GM12873 (cell line): Measurements from ENCODE around the gene KCNQ1OT1.

Experiments
- TF ChIP-seq, protein P1 (sequence below): IDR thresholded peaks from 2 replicates; pipeline ENCODE4 v1.5.1; 2012; ENCODE audit warnings: low read depth, mild to moderate bottlenecking, moderate library complexity, low read length, control low read depth; ENCODE audit not compliant: insufficient read depth; ENCODE audit errors: missing control alignments

KCNQ1OT1 gene

DNA sequence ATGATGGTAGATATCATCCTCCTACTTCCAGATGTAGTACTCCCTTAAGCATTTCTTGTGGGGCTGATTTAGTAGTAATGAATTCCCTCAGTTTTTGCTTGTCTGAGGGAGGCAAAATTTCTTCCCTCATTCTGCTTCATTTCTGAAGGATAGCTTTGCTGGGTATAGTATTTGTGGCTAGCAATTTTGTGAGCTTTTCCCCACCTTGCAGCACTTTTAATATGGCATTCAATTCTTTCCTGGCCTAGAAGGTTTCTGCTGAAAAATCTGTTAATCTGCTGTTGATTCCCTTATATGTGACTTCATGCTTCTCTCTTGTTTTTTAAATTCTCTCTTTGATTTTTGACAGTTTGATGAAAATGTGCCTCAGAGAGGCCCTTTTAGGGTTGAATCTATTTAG, 50.4 kb downstream of the KCNQ1OT1 start:
- TF ChIP-seq, protein P1, sequence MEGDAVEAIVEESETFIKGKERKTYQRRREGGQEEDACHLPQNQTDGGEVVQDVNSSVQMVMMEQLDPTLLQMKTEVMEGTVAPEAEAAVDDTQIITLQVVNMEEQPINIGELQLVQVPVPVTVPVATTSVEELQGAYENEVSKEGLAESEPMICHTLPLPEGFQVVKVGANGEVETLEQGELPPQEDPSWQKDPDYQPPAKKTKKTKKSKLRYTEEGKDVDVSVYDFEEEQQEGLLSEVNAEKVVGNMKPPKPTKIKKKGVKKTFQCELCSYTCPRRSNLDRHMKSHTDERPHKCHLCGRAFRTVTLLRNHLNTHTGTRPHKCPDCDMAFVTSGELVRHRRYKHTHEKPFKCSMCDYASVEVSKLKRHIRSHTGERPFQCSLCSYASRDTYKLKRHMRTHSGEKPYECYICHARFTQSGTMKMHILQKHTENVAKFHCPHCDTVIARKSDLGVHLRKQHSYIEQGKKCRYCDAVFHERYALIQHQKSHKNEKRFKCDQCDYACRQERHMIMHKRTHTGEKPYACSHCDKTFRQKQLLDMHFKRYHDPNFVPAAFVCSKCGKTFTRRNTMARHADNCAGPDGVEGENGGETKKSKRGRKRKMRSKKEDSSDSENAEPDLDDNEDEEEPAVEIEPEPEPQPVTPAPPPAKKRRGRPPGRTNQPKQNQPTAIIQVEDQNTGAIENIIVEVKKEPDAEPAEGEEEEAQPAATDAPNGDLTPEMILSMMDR: no peak

DNA sequence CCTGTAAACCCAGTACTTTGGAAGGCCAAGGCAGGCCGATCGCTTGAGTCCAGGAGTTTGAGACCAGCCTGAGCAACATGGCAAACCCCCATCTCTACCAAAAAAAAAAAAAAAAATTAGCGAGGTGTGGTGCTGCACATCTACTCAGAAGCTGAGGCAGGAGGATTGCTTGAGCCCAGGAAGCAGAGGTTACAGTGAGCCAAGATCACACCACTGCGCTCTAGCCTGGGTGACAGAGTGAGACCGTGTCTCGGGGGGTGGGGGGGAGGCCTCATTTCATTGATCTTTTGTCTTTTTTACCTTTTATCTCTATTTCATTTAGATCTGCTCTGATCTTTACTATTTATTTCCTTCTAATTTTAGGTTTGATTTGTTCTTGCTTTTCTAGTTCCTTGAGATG, 51.8 kb downstream of the KCNQ1OT1 start:
- TF ChIP-seq, protein P1: no peak

DNA sequence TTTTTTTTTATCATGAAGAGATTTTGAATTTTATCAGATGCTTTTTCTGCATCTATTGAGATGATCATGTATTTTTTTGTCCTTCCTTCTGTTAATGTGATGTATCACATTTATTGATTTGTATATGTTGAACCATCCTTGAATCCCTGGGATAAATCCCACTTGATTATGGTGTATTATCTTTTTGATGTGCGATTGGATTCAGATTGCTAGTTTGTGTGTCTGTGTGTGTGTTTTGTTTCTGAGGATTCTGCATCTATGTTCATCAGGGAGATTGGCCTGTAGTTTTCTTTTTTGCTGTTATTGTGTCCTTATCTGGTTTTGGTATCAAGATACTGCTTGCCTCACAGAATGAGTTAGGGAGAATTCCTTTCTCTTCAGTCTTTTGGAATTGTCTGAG, 52.6 kb downstream of the KCNQ1OT1 start:
- TF ChIP-seq, protein P1: no peak

DNA sequence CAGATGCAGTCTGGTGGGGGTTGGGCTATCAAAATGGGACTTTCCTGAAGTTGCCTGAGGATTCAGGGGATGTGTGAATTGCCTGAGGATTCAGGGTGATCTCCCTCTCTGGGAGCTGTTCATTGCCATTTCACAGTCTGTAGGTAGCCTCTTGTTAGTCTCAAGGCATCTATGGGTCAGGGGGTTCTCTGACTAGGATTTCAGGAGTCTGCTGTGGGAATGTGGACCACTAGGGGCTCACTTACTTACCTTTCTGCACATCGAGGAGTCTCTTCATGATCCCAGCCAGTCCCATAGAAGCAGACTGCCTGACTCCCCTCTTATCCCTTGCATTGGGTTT, 54.0 kb downstream of the KCNQ1OT1 start:
- TF ChIP-seq, protein P1: no peak

DNA sequence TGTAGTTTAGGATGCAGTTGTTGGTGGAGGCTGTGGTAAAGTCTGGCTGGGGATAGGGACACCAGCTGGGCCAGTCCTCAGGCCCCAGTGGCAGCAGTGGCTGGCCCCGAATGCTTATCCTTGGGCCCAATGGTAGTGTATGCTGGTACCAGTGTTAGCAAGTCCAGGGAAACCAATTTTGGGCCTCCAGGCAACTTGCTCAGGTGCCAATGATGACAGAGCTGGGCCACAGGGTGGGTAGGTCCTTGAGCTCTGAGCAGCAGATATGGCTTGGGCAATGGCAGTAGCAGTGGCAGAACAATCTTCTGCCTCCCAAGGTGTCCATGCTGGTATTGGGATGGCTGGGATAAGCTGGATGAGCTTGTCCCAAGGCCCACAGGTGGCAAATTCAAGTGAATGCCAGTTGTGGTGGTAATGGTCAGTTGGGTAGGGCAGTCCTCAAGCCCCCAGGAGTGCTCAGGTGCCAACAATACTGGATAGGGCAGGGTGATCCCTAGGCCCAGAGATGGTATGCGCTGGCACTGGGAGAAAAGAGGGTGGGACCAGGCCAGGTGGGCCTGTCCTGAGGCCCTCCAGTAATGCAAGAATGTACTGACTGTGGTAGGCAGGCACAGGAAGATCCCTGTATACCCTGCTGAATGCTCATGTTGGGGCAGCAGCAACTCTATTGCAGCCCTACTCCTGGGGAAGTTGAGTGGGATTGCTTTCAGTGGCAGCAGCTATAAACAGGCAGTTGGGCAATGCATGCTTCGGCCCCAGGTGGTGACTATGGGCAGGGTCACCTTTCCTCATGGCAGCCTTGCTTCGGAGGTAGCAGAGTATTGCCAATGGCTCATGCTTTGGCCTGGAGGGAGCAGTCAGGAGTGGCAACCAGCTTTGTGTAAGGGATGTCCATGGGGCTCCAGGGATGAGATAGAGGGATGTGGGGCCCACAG, 54.7 kb downstream of the KCNQ1OT1 start:
- TF ChIP-seq, protein P1: no peak

DNA sequence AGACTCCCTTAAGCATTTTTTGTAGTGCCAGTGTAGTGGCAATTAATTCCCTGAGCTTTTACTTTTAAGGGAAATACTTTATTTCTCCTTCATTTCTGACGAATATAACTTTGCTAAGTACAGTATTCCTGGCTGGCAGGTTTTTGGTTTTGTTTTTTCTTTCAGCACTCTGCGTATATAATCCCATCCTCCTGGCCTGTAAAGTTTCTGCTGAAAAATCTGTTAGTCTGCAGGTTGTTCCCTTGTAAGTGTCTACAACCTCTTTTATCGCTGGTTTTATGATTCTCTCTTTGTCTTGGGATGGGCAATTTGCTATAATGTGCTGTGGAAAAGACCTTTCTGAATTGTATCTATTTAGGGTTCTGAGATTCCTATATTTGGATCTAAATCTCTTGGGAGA, 56.0 kb downstream of the KCNQ1OT1 start:
- TF ChIP-seq, protein P1: no peak

DNA sequence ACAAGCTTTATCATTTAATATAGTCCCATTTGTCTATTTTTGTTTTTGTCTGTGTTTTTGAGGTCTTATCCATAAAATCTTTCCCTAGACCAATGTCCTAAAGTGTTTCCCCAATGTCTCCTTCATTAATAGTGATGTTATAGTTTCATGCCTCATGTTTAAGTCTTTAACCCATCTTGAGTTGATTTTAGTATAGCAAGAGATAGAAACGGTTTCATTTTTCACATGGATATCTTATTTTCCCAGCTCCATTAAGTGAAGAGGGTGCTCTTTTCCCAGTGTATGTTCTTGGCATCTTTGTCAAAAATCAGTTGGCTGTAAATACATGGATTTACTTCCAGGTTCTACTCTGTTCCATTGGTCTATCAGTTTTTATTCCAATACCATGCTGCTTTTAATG, 58.2 kb downstream of the KCNQ1OT1 start:
- TF ChIP-seq, protein P1: no peak
